Endothelial cell of umbilical vein (primary cell): ENCODE measurements around the gene AGRN. TPM values are rescaled to one million over a fixed set of nuclear protein-coding genes. Genes with fewer than 3 reads are reported as not detected.

Source experiments
- BruUV-seq: library from RNA; stranded (reverse); fragments of 400-500 nt; replicated peaks from 2 replicates; lab custom pipeline; 2021; lab: Mats Ljungman, UMichigan
- CTCF ChIA-PET: fragments of 300-600, 350-600 bp; sonication (Branson Sonifier 250); formaldehyde crosslinking; loops from one replicate; lab custom pipeline; 2021; ENCODE audit warnings: antibody characterized with exemption, inconsistent platforms; lab: Charles Lee
- POLR2A ChIA-PET: fragments of 300-600, 350-600 bp; sonication (Branson Sonifier 250); formaldehyde crosslinking; loops from one replicate; lab custom pipeline; 2021; ENCODE audit warnings: antibody characterized with exemption, inconsistent platforms; lab: Charles Lee
- DNase-seq: peaks from one replicate; pipeline ENCODE4 v3.0.0-alpha.2; 2011; ENCODE audit warnings: low read depth, low spot score
- FAIRE-seq: peaks from 2 replicates; lab custom pipeline; 2011; peaks lifted over from hg19 to GRCh38; lab: Jason Lieb, UNC
- H2AFZ ChIP-seq: 2 replicates; pipeline ENCODE4 v1.6.0; 2012; ENCODE audit warnings: low read depth, low read length, control low read depth, inconsistent platforms
- H3K27ac ChIP-seq: 2 replicates; pipeline ENCODE4 v1.5.1; 2011; ENCODE audit warnings: low read depth, mild to moderate bottlenecking, control low read depth, low read length, moderate library complexity; ENCODE audit not compliant: insufficient read depth
- H3K27me3 ChIP-seq, 2 experiments: 2 replicates each; pipeline versions ENCODE4 v1.6.0 to v1.6.1; 2011; ENCODE audit warnings: low read length in 2 of 2, mixed read lengths in 1 of 2; ENCODE audit not compliant: control insufficient read depth in 2 of 2, insufficient read depth in 2 of 2
- H3K36me3 ChIP-seq, 2 experiments: 2 replicates in 1 of 2; 3 replicates in 1 of 2; pipeline ENCODE4 v1.5.1; 2011; ENCODE audit warnings: low read length in 2 of 2, mild to moderate bottlenecking in 1 of 2, moderate library complexity in 1 of 2; ENCODE audit not compliant: control insufficient read depth in 2 of 2, insufficient read depth in 2 of 2; ENCODE audit errors: extremely low read depth in 1 of 2
- H3K4me1 ChIP-seq: 3 replicates; pipeline ENCODE4 v1.5.1; 2011; ENCODE audit warnings: mild to moderate bottlenecking, low read length; ENCODE audit not compliant: control insufficient read depth, insufficient read depth; ENCODE audit errors: extremely low read depth
- H3K4me2 ChIP-seq: 2 replicates; pipeline ENCODE4 v1.6.1; 2011; ENCODE audit warnings: low read length, control low read depth, mixed read lengths; ENCODE audit not compliant: insufficient read depth
- H3K4me3 ChIP-seq, 3 experiments: fragments of 200-600 bp in 1 of 3; sonication (generic), shearing (Covaris generic) in 1 of 3; replicated peaks in 1 of 3; 2 replicates each; pipeline ENCODE4 v1.5.1; 2011 to 2016; ENCODE audit warnings: control low read depth in 3 of 3, low read length in 3 of 3, mild to moderate bottlenecking in 2 of 3, inconsistent platforms in 1 of 3, low read depth in 1 of 3, moderate library complexity in 1 of 3; ENCODE audit not compliant: insufficient read depth in 1 of 3
- H3K79me2 ChIP-seq: 2 replicates; pipeline ENCODE4 v1.6.0; 2012; ENCODE audit warnings: low read length, inconsistent platforms; ENCODE audit not compliant: control insufficient read depth, insufficient read depth
- H3K9ac ChIP-seq: replicated peaks from 2 replicates; pipeline ENCODE3; 2011; ENCODE audit warnings: low read length, control low read depth; ENCODE audit not compliant: insufficient read depth; ENCODE audit errors: extremely low read depth
- H3K9me1 ChIP-seq: replicated peaks from 3 replicates; pipeline ENCODE4 v1.6.0; 2011; ENCODE audit warnings: mild to moderate bottlenecking, low read length; ENCODE audit not compliant: control insufficient read depth, insufficient read depth; ENCODE audit errors: extremely low read depth
- H3K9me3 ChIP-seq: replicated peaks from 2 replicates; pipeline ENCODE4 v1.5.1; 2012; ENCODE audit warnings: low read length, inconsistent platforms; ENCODE audit not compliant: control insufficient read depth, insufficient read depth
- H4K20me1 ChIP-seq: replicated peaks from 2 replicates; pipeline ENCODE3; 2011; ENCODE audit warnings: mild to moderate bottlenecking, low read length; ENCODE audit not compliant: control insufficient read depth, insufficient read depth; ENCODE audit errors: extremely low read depth
- CTCF ChIP-seq, 2 donors: IDR thresholded peaks; 1 replicate in 1 of 2; 2 replicates in 1 of 2; pipeline ENCODE4 v1.5.1; 2011; ENCODE audit warnings: low read length in 2 of 2, mild to moderate bottlenecking in 2 of 2, moderate library complexity in 2 of 2, control low read depth in 1 of 2, inconsistent platforms in 1 of 2, low read depth in 1 of 2; ENCODE audit not compliant: insufficient read depth in 1 of 2; ENCODE audit errors: extremely low read depth in 1 of 2
- EZH2 ChIP-seq: IDR thresholded peaks from 2 replicates; pipeline ENCODE4 v1.6.1; 2012; ENCODE audit warnings: borderline replicate concordance, low read depth, mild to moderate bottlenecking, moderate library complexity, low read length, inconsistent platforms; ENCODE audit not compliant: severe bottlenecking
- FOS ChIP-seq: IDR thresholded peaks from 2 replicates; pipeline ENCODE4 v1.6.1; 2011; ENCODE audit warnings: mild to moderate bottlenecking, low read length, moderate library complexity, borderline replicate concordance; ENCODE audit not compliant: insufficient read depth
- GATA2 ChIP-seq: IDR thresholded peaks from 2 replicates; pipeline ENCODE4 v1.7.0; 2011; ENCODE audit warnings: low read depth, mild to moderate bottlenecking, moderate library complexity, mixed read lengths, low read length; ENCODE audit not compliant: insufficient read length, insufficient read depth
- JUN ChIP-seq: IDR thresholded peaks from 2 replicates; pipeline ENCODE4 v1.6.1; 2011; ENCODE audit warnings: borderline replicate concordance, low read depth; ENCODE audit not compliant: insufficient read length, insufficient read depth
- MYC ChIP-seq: IDR thresholded peaks from one replicate; pipeline ENCODE4 v1.6.1; 2011; ENCODE audit warnings: mild to moderate bottlenecking, low read depth, low read length
- POLR2A ChIP-seq: IDR thresholded peaks from 2 replicates; pipeline ENCODE4 v1.6.1; 2012; ENCODE audit warnings: low read depth, mild to moderate bottlenecking, control low read depth, low read length
- POLR2AphosphoS5 ChIP-seq: IDR thresholded peaks from 2 replicates; pipeline ENCODE4 v1.6.1; 2012; ENCODE audit warnings: low read depth, mild to moderate bottlenecking, control low read depth, low read length, moderate library complexity; ENCODE audit not compliant: insufficient read depth
- dilution Hi-C: fragments of 300-500 bp; cut with MboI; formaldehyde crosslinking; loops from one replicate; pipeline ENCODE4 v1.15.0; 2019; ENCODE audit warnings: low sequenced_read_pairs; ENCODE audit not compliant: extremely low pct_ligation_motif_present
- intact Hi-C: fragments of 100-400 bp; cut with micrococcal nuclease; formaldehyde crosslinking; loops from one replicate; pipeline ENCODE4 v1.10.0; 2022
- polyA plus RNA-seq, 4 experiments: library from polyadenylated mRNA; depleted of rRNA in 3 of 4; stranded (reverse) in 3 of 4; unstranded in 1 of 4; fragments of >200 nt; gene quantifications; 2 replicates each; pipeline versions ENCODE4 v1.2.1 to v1.2.3, GENCODE V29; 2011 to 2012; ENCODE audit warnings: missing spikeins in 1 of 4
- total RNA-seq: library from RNA; stranded (reverse); gene quantifications from 2 replicates; pipeline ENCODE4 v1.2.3, GENCODE V29; 2021
- TF ChIP-seq, protein P1 (sequence below): IDR thresholded peaks from 2 replicates; pipeline ENCODE4 v1.6.1; 2011; ENCODE audit not compliant: insufficient read depth, insufficient read length

AGRN gene
- total and polyA plus RNA-seq, 2 donors (not counting 3 experiments of a cell fraction or from before 2014, with no cell fraction given), result 66.6 to 67.8 TPM

DNA sequence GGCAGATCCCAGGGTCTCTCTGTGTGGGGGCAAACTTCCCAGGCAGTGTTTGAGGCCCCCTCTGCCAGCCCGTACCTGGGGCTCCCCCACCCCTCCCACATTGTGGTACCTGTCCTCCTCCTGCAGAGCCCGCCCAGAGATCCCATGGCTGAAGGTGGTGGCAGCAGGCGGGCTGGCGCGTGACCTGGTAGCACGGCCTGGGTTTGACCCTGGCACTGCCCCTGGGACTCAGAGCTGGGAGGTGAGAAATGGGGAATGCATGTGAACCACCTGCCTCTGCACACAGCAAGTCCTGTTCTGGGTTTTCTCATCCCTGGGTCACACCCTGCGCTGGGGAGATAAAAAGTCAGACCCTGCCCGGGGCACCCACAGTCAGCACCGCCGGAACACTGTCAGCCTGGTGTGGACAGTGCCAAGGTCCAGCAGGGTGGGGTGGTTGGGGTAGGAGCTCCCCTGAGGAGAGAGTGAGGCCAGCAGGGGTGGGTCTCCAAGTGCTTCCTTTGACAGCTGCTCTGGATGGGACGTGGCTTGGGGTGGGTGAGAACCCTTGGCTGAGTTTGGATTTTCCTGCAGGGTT is 11.8 kb downstream of the AGRN start:
- Histone ChIP-seq H4K20me1 (no peaks in the 10 kb centered on the region), H3K9me3 (no peaks in the 10 kb centered on the region), H3K9ac (no peak overlapping the region), H3K27ac (no peak overlapping the region), H3K4me3 (no peak overlapping the region), H2AFZ (no peak overlapping the region), H3K27me3 (no peaks in the 10 kb centered on the region), H3K9me1 (no peaks in the 10 kb centered on the region), H3K36me3 (peaks cover 0 to 7% of the 10 kb centered on the region in 2 experiments), H3K79me2 (no peaks in the 10 kb centered on the region), H3K4me2 (no peak overlapping the region), H3K4me1 (no peaks in the 10 kb centered on the region)
- dilution Hi-C loops (no loop called here), intact Hi-C loops (loop anchor here (2.0 kb wide), 2 partner anchors 27 to 85 kb away; partner anchors contain the start of gene C1orf159)
- TF ChIP-seq GATA2, result no peak
- no peak for TF ChIP-seq FOS
- TF ChIP-seq, protein P1, sequence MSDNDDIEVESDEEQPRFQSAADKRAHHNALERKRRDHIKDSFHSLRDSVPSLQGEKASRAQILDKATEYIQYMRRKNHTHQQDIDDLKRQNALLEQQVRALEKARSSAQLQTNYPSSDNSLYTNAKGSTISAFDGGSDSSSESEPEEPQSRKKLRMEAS, result no peak
- no peak for TF ChIP-seq CTCF (IDR thresholded peaks at IDR 0.05; ENCODE audit: extremely low read depth in 1 of 2, insufficient read depth in 1 of 2, low read depth in 1 of 2, low read length in 2 of 2)
- no peak for TF ChIP-seq MYC
- no peak for TF ChIP-seq POLR2A
- TF ChIP-seq POLR2AphosphoS5, result no peak
- no peak for TF ChIP-seq EZH2
- no peak for TF ChIP-seq JUN
- DNase-seq, result no peak
- ChIA-PET POLR2A (interaction anchor here (0.7 kb wide), 1 partner anchor 399 kb away, joined by 3 read pairs; no protein-coding TSS in a partner anchor), CTCF (interaction anchor here (1.0 to 3.3 kb wide), 13 partner anchors 9 to 260 kb away, joined by 3 to 19 read pairs (median 4); partner anchors contain the start of gene AGRN)
- no TSS peak for BruUV-seq
- no peak for FAIRE-seq
